ENCODE results near the gene JAK1. TPM values are rescaled to one million over a fixed set of nuclear protein-coding genes. Genes with fewer than 3 reads are reported as not detected.

The JAK1 gene
- total RNA-seq, 2 donors from 2014 or later: 22.9 to 23.2 TPM

DNA sequence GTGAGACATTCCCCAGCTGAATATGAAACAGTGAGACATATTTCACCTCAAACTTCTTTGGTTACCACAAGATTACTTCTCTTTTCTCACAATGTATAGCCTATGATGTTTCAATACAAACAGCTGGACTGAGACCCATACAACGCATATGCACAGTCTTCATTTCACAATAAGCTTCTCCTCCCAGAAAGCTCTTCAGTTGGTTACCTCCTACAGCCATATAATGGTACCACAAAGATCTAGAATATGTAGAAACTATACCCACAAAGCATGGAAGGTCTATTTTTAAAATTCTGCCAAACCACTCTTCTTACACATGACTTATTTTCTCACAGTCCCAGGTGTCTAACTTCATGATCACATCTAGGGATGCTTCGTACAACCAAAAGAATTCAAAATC, 70.8 kb downstream of the JAK1 start:
- Histone ChIP-seq H3K4me1 (ENCODE audit: control insufficient read depth, insufficient read depth, low read length) (peaks cover 7% of the 10 kb centered on the region), H3K27ac (ENCODE audit: low read depth, low read length) (no peak overlapping the region), H3K9me3 (ENCODE audit: control insufficient read depth, low read length) (no peaks in the 10 kb centered on the region), H3K9ac (ENCODE audit: extremely low read depth, low read length, poor library complexity, severe bottlenecking) (no peak overlapping the region), H3K36me3 (ENCODE audit: control insufficient read depth, insufficient read depth, low read length) (no peaks in the 10 kb centered on the region), H3K4me3 (ENCODE audit: low read length) (no peak overlapping the region), H3K27me3 (ENCODE audit: control insufficient read depth, insufficient read depth, low read length, poor library complexity, severe bottlenecking) (no peaks in the 10 kb centered on the region)
- Mint-ChIP-seq H3K27ac (no peak overlapping the region), H3K36me3 (ENCODE audit: low read depth) (no peaks in the 10 kb centered on the region), H3K27me3 (ENCODE audit: insufficient read depth) (no peaks in the 10 kb centered on the region), H3K9me3 (no peaks in the 10 kb centered on the region), H3K4me1 (peaks cover 58% of the 10 kb centered on the region), H3K4me3 (no peak overlapping the region)
- WGBS, 2 experiments (ENCODE audit: insufficient coverage in 1 of 2, insufficient read length in 1 of 2): 96 to 100% methylated on average over 2 of the region's 2 CpGs
- DNase-seq: no peak
- TF ChIP-seq, protein P1, sequence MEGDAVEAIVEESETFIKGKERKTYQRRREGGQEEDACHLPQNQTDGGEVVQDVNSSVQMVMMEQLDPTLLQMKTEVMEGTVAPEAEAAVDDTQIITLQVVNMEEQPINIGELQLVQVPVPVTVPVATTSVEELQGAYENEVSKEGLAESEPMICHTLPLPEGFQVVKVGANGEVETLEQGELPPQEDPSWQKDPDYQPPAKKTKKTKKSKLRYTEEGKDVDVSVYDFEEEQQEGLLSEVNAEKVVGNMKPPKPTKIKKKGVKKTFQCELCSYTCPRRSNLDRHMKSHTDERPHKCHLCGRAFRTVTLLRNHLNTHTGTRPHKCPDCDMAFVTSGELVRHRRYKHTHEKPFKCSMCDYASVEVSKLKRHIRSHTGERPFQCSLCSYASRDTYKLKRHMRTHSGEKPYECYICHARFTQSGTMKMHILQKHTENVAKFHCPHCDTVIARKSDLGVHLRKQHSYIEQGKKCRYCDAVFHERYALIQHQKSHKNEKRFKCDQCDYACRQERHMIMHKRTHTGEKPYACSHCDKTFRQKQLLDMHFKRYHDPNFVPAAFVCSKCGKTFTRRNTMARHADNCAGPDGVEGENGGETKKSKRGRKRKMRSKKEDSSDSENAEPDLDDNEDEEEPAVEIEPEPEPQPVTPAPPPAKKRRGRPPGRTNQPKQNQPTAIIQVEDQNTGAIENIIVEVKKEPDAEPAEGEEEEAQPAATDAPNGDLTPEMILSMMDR (conservative IDR thresholded peaks at IDR 0.05): no peak

DNA sequence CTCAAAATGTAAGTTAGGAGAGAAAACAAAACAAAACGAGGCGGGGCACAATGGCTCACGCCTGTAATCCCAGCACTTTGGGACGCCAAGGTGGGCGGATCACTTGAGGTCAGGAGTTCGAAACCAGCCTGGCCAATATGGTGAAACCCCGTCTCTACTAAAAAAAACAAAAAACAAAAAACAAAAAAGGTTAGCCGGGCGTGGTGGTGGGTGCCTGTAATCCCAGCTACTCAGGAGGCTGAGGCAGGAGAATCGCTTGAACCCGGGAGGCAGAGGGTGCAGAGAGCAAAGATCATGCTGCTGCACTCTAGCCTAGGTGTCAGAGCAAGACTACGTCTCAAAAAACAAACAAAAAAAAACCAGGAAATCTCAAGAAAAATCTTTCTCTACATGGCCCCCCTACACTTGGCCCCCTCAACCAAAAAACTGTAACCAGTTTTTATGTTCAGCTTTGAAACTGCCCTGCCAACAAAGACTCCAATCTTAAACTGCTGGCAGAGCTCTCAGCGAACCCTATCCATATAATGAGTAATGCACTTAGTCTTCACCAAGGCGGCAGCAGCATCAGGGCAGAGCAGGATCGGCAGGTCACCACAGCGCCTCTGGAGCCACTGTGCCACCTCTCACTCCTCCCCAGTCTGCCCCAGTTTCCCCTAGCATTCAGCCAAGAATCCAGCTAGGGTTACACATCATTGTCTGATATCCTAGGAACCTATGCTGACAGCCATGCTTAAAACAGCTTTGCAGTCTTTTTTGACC, 71.7 kb downstream of the JAK1 start:
- Histone ChIP-seq H3K9ac (ENCODE audit: extremely low read depth, low read length, poor library complexity, severe bottlenecking) (no peak overlapping the region), H3K27me3 (ENCODE audit: control insufficient read depth, insufficient read depth, low read length, poor library complexity, severe bottlenecking) (no peaks in the 10 kb centered on the region), H3K9me3 (ENCODE audit: control insufficient read depth, low read length) (no peaks in the 10 kb centered on the region), H3K36me3 (ENCODE audit: control insufficient read depth, insufficient read depth, low read length) (no peaks in the 10 kb centered on the region), H3K4me1 (ENCODE audit: control insufficient read depth, insufficient read depth, low read length) (peaks cover 7% of the 10 kb centered on the region), H3K27ac (ENCODE audit: low read depth, low read length) (no peak overlapping the region), H3K4me3 (ENCODE audit: low read length) (no peak overlapping the region)
- 89 to 92% methylated on average over 15 to 16 of the region's 16 CpGs for WGBS, 2 experiments (ENCODE audit: insufficient coverage in 1 of 2, insufficient read length in 1 of 2)
- TF ChIP-seq, protein P1 (conservative IDR thresholded peaks at IDR 0.05): no peak
- no peak for DNase-seq
- H3K27ac Mint-ChIP-seq: no peak overlapping the region
- no peak overlapping the region for H3K4me3 Mint-ChIP-seq
- no peaks in the 10 kb centered on the region for H3K36me3 Mint-ChIP-seq (ENCODE audit: low read depth)
- peaks cover 55% of the 10 kb centered on the region for H3K4me1 Mint-ChIP-seq
- no peaks in the 10 kb centered on the region for H3K27me3 Mint-ChIP-seq (ENCODE audit: insufficient read depth)
- H3K9me3 Mint-ChIP-seq: no peaks in the 10 kb centered on the region

DNA sequence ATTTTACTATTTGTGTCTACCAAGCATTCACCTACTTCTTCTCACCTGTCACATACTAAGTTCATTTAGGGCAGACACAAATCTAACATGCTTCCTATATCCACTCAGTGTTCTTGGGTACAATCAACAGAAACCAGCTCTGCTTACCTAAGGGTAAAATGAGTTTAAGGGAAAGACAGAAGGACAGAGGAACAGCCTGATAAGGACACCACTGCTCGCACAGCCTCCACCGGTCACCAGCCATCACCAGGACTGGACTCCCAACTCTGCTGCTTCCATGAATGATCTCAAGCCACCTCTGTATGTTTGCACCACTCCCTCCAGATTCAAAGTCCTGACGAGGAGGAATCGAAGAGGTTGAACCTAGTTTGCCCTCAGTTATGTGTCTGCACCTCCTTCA, 72.4 kb downstream of the JAK1 start:
- Histone ChIP-seq H3K27me3 (ENCODE audit: control insufficient read depth, insufficient read depth, low read length, poor library complexity, severe bottlenecking) (no peaks in the 10 kb centered on the region), H3K9ac (ENCODE audit: extremely low read depth, low read length, poor library complexity, severe bottlenecking) (no peak overlapping the region), H3K36me3 (ENCODE audit: control insufficient read depth, insufficient read depth, low read length) (no peaks in the 10 kb centered on the region), H3K9me3 (ENCODE audit: control insufficient read depth, low read length) (no peaks in the 10 kb centered on the region), H3K4me3 (ENCODE audit: low read length) (no peak overlapping the region), H3K4me1 (ENCODE audit: control insufficient read depth, insufficient read depth, low read length) (peaks cover 7% of the 10 kb centered on the region), H3K27ac (ENCODE audit: low read depth, low read length) (no peak overlapping the region)
- TF ChIP-seq, protein P1 (conservative IDR thresholded peaks at IDR 0.05): no peak
- Mint-ChIP-seq H3K27ac (no peak overlapping the region), H3K27me3 (ENCODE audit: insufficient read depth) (no peaks in the 10 kb centered on the region), H3K4me3 (no peak overlapping the region), H3K9me3 (no peaks in the 10 kb centered on the region), H3K36me3 (ENCODE audit: low read depth) (no peaks in the 10 kb centered on the region), H3K4me1 (peaks cover 55% of the 10 kb centered on the region)
- DNase-seq: no peak
- 95 to 96% methylated on average over 2 to 4 of the region's 4 CpGs for WGBS, 2 experiments (ENCODE audit: insufficient coverage in 1 of 2, insufficient read length in 1 of 2)
